Measurements from ENCODE around the gene NFIL3.
"Not testable (repeated sequence)": the region's sequence is repeated elsewhere in the genome, so short reads cannot be mapped to it uniquely, and the experiment has no call there.

Gene NFIL3

DNA sequence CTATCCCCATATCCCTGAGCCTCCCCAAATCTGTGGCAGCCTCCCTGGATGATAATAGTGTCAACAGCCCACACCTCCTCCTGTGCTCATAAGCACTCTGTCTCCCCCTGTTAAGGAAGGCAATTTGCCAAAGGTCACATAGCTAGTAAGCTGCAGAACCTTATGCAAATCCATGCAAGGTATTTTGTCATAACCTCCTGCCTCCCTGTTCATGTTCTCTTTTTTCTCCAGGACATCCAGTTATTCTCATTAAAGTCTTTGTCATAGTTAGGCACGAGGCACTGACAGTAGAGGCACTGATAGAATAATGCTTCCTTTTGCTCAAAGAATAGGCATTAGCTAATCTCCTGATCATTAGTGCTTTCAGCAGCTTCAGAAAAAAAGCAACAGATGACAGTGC is 51.7 kb downstream of the NFIL3 start:
- no peak overlapping the region for H3K4me3 ChIP-seq (ENCODE audit: low read depth, low read length)
- H3K79me2 ChIP-seq (ENCODE audit: control insufficient read depth, insufficient read depth, low read length, poor library complexity) = no peaks in the 10 kb centered on the region
- H4K12ac ChIP-seq (ENCODE audit: low read depth, low read length) = no peak overlapping the region
- no peak overlapping the region for H4K91ac ChIP-seq (ENCODE audit: low read depth, low read length)
- H2BK5ac ChIP-seq (ENCODE audit: low read depth, low read length, poor library complexity) = no peak overlapping the region
- H2BK120ac ChIP-seq (ENCODE audit: insufficient read depth, low read length, poor library complexity) = no peak overlapping the region
- no peak overlapping the region for H3K23ac ChIP-seq (ENCODE audit: low read length)
- no peak overlapping the region for H3K27ac ChIP-seq (ENCODE audit: low read depth, low read length)
- no CpG with 5 or more reads among the region's 1 CpG for WGBS (ENCODE audit: extremely low coverage, insufficient coverage, insufficient read length)
- H3K4me1 ChIP-seq (ENCODE audit: control insufficient read depth in 1 of 2, insufficient read depth in 2 of 2, low read length in 2 of 2) = no peaks in the 10 kb centered on the region
- H3K14ac ChIP-seq (ENCODE audit: low read length) = no peak overlapping the region
- no peak overlapping the region for H4K8ac ChIP-seq (ENCODE audit: low read depth, low read length)
- no peaks in the 10 kb centered on the region for H3K79me1 ChIP-seq (ENCODE audit: low read length)
- no peak overlapping the region for H2AK5ac ChIP-seq (ENCODE audit: low read length)
- H3K27me3 ChIP-seq (ENCODE audit: insufficient read depth, low read length) = no peaks in the 10 kb centered on the region
- no peak for DNase-seq
- H3K9ac ChIP-seq (ENCODE audit: low read length) = no peak overlapping the region
- no peak overlapping the region for H2BK12ac ChIP-seq (ENCODE audit: low read length)
- no peaks in the 10 kb centered on the region for H3K36me3 ChIP-seq (ENCODE audit: control insufficient read depth in 1 of 2, insufficient read depth in 2 of 2, low read length in 2 of 2)
- H3K4ac ChIP-seq (ENCODE audit: low read depth, low read length) = no peak overlapping the region
- H3K18ac ChIP-seq (ENCODE audit: low read length) = no peak overlapping the region
- no peaks in the 10 kb centered on the region for H3K9me3 ChIP-seq (ENCODE audit: insufficient read depth, low read depth, low read length)
- no peak overlapping the region for H2AFZ ChIP-seq (ENCODE audit: insufficient read depth, low read length, poor library complexity)
- no peak overlapping the region for H3K4me2 ChIP-seq (ENCODE audit: low read length)

DNA sequence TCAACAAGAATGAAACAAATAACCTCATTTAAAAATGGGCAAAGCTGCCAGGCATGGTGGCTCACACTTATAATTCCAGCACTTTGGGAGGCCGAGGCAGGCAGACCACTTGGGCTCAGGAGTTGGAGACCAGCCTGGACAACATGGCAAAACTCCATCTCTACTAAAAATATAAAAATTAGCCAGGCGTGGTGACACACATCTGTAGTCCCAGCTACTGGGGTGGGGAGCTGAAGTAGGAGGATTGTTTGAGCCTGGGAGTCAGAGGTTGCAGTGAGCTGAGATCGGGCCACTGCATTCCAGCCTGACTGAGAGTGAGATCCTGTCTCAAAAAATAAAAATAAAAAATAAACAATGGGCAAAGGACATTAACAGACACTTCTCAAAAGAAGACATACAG is 53.6 kb downstream of the NFIL3 start:
- not testable (repeated sequence) for H3K4me3 ChIP-seq (ENCODE audit: low read depth, low read length); DNase-seq; H2BK12ac ChIP-seq (ENCODE audit: low read length); H3K14ac ChIP-seq (ENCODE audit: low read length); H3K4ac ChIP-seq (ENCODE audit: low read depth, low read length); H4K8ac ChIP-seq (ENCODE audit: low read depth, low read length); H3K18ac ChIP-seq (ENCODE audit: low read length); H2BK5ac ChIP-seq (ENCODE audit: low read depth, low read length, poor library complexity); H2BK120ac ChIP-seq (ENCODE audit: insufficient read depth, low read length, poor library complexity); H3K4me2 ChIP-seq (ENCODE audit: low read length); H3K9me3 ChIP-seq (ENCODE audit: insufficient read depth, low read depth, low read length); H3K4me1 ChIP-seq (ENCODE audit: control insufficient read depth in 1 of 2, insufficient read depth in 2 of 2, low read length in 2 of 2); H3K27me3 ChIP-seq (ENCODE audit: insufficient read depth, low read length); H3K79me2 ChIP-seq (ENCODE audit: control insufficient read depth, insufficient read depth, low read length, poor library complexity); H3K23ac ChIP-seq (ENCODE audit: low read length); H4K12ac ChIP-seq (ENCODE audit: low read depth, low read length); H3K27ac ChIP-seq (ENCODE audit: low read depth, low read length); H2AK5ac ChIP-seq (ENCODE audit: low read length); H2AFZ ChIP-seq (ENCODE audit: insufficient read depth, low read length, poor library complexity); H3K9ac ChIP-seq (ENCODE audit: low read length); H3K36me3 ChIP-seq (ENCODE audit: control insufficient read depth in 1 of 2, insufficient read depth in 2 of 2, low read length in 2 of 2); H4K91ac ChIP-seq (ENCODE audit: low read depth, low read length); H3K79me1 ChIP-seq (ENCODE audit: low read length)
- no CpG with 5 or more reads among the region's 3 CpGs for WGBS (ENCODE audit: extremely low coverage, insufficient coverage, insufficient read length)

DNA sequence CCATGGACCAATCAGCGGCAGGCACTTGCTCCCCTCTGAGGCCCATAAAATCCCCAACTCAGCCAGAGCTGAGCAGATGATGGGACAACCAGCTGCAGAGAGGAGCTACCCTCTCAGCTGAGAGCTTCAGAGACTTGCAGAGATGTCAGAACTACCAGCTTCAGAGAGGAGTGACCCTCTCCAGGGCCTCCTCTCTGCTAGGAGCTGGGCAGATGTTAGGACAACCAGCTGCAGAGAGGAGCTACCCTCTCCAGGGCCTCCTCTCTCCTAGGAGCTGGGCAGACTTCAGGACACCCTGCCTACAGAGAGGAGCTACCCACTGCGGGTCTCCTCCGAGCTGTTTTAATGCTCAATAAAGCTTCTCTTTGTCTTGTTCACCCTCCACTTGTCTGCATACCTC is 58.9 kb downstream of the NFIL3 start:
- Histone ChIP-seq H3K4me3 (ENCODE audit: low read depth, low read length) (no peak overlapping the region), H3K9me3 (ENCODE audit: insufficient read depth, low read depth, low read length) (peaks cover 4% of the 10 kb centered on the region), H3K14ac (ENCODE audit: low read length) (no peak overlapping the region), H3K36me3 (ENCODE audit: control insufficient read depth in 1 of 2, insufficient read depth in 2 of 2, low read length in 2 of 2) (no peaks in the 10 kb centered on the region), H3K79me1 (ENCODE audit: low read length) (peaks cover 6% of the 10 kb centered on the region), H2BK120ac (ENCODE audit: insufficient read depth, low read length, poor library complexity) (no peak overlapping the region), H3K4me1 (ENCODE audit: control insufficient read depth in 1 of 2, insufficient read depth in 2 of 2, low read length in 2 of 2) (peaks cover 3 to 4% of the 10 kb centered on the region in 2 experiments), H3K4me2 (ENCODE audit: low read length) (no peak overlapping the region), H3K27me3 (ENCODE audit: insufficient read depth, low read length) (no peaks in the 10 kb centered on the region), H4K12ac (ENCODE audit: low read depth, low read length) (no peak overlapping the region), H4K8ac (ENCODE audit: low read depth, low read length) (no peak overlapping the region), H3K18ac (ENCODE audit: low read length) (no peak overlapping the region), H2AK5ac (ENCODE audit: low read length) (no peak overlapping the region), H2BK12ac (ENCODE audit: low read length) (no peak overlapping the region), H3K79me2 (ENCODE audit: control insufficient read depth, insufficient read depth, low read length, poor library complexity) (peaks cover 4% of the 10 kb centered on the region), H2BK5ac (ENCODE audit: low read depth, low read length, poor library complexity) (no peak overlapping the region), H2AFZ (ENCODE audit: insufficient read depth, low read length, poor library complexity) (no peak overlapping the region), H3K9ac (ENCODE audit: low read length) (no peak overlapping the region), H3K4ac (ENCODE audit: low read depth, low read length) (no peak overlapping the region), H3K27ac (ENCODE audit: low read depth, low read length) (no peak overlapping the region), H3K23ac (ENCODE audit: low read length) (no peak overlapping the region), H4K91ac (ENCODE audit: low read depth, low read length) (no peak overlapping the region)
- WGBS (ENCODE audit: extremely low coverage, insufficient coverage, insufficient read length) = no CpG with 5 or more reads among the region's 3 CpGs
- no peak for DNase-seq

DNA sequence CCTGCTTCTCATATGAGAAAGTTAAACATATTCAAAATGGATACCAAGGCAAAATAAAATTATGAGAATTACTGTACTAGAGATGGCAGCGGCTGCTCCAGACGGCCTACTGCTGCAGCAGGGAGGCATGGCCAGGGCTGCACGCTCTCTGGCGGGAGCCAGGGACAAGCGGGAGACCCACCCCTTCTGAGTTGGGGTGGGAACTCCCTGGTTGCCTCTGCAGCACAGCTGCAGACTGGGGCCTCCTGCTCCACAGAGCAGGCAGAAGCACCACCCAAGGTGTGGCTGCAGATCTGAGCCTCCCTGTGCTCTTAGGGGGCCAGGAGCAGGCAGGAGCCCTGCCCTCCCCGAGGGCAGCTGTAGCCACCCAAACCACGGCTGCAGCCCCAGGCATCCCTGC is 59.6 kb downstream of the NFIL3 start:
- Histone ChIP-seq H4K12ac (ENCODE audit: low read depth, low read length) (no peak overlapping the region), H2BK120ac (ENCODE audit: insufficient read depth, low read length, poor library complexity) (no peak overlapping the region), H2BK12ac (ENCODE audit: low read length) (no peak overlapping the region), H3K79me1 (ENCODE audit: low read length) (peaks cover 6% of the 10 kb centered on the region), H3K79me2 (ENCODE audit: control insufficient read depth, insufficient read depth, low read length, poor library complexity) (peaks cover 4% of the 10 kb centered on the region), H3K4me2 (ENCODE audit: low read length) (no peak overlapping the region), H3K27me3 (ENCODE audit: insufficient read depth, low read length) (no peaks in the 10 kb centered on the region), H4K91ac (ENCODE audit: low read depth, low read length) (no peak overlapping the region), H3K4ac (ENCODE audit: low read depth, low read length) (no peak overlapping the region), H3K36me3 (ENCODE audit: control insufficient read depth in 1 of 2, insufficient read depth in 2 of 2, low read length in 2 of 2) (no peaks in the 10 kb centered on the region), H3K9ac (ENCODE audit: low read length) (no peak overlapping the region), H3K18ac (ENCODE audit: low read length) (no peak overlapping the region), H3K4me1 (ENCODE audit: control insufficient read depth in 1 of 2, insufficient read depth in 2 of 2, low read length in 2 of 2) (peaks cover 3 to 4% of the 10 kb centered on the region in 2 experiments), H3K23ac (ENCODE audit: low read length) (no peak overlapping the region), H3K14ac (ENCODE audit: low read length) (no peak overlapping the region), H4K8ac (ENCODE audit: low read depth, low read length) (no peak overlapping the region), H3K9me3 (ENCODE audit: insufficient read depth, low read depth, low read length) (peaks cover 4% of the 10 kb centered on the region), H2BK5ac (ENCODE audit: low read depth, low read length, poor library complexity) (no peak overlapping the region), H3K4me3 (ENCODE audit: low read depth, low read length) (no peak overlapping the region), H3K27ac (ENCODE audit: low read depth, low read length) (no peak overlapping the region), H2AFZ (ENCODE audit: insufficient read depth, low read length, poor library complexity) (no peak overlapping the region), H2AK5ac (ENCODE audit: low read length) (no peak overlapping the region)
- DNase-seq = no peak
- no CpG with 5 or more reads among the region's 7 CpGs for WGBS (ENCODE audit: extremely low coverage, insufficient coverage, insufficient read length)
